ENCODE results near the gene TMEM94. TPM values are rescaled to one million over a fixed set of nuclear protein-coding genes. Genes with fewer than 3 reads are reported as not detected.
"Not testable (repeated sequence)": the region's sequence is repeated elsewhere in the genome, so short reads cannot be mapped to it uniquely, and the experiment has no call there.

The TMEM94 gene
- total RNA-seq, 2 experiments from 2014 or later: 80.3 to 82.1 TPM

DNA sequence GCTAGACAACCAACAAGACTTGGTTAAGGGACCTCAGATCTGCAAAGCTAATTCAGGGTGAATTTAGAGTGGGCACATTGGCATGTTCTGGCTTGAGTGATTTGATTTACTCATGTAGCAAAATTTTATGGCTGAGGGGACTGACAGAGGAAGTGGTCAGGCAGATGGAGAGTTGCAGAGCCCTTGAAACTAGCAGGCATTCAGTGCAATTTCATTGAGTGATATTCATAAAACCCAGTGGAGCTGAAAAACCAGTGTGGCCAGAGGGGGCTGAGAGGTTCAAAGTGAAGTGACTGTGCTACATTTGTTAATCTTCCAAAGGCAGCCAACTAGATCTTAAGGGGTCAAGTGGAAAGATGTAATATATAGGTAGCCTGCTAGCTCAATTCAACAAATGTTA, 2.2 kb upstream of the TMEM94 start:
- ChIA-PET CTCF (interaction anchor here (0.5 to 1.7 kb wide), 4 partner anchors 14 to 57 kb away, joined by 3 to 5 read pairs (median 4); no protein-coding TSS in a partner anchor), POLR2A (no interaction called here)
- no peak for DNase-seq
- Mint-ChIP-seq H3K36me3 (ENCODE audit: low read depth) (peaks cover 2% of the 10 kb centered on the region), H3K27me3 (no peaks in the 10 kb centered on the region), H3K27ac (no peak overlapping the region), H3K4me1 (peaks cover 32% of the 10 kb centered on the region), H3K9me3 (no peaks in the 10 kb centered on the region), H3K4me3 (no peak overlapping the region)

DNA sequence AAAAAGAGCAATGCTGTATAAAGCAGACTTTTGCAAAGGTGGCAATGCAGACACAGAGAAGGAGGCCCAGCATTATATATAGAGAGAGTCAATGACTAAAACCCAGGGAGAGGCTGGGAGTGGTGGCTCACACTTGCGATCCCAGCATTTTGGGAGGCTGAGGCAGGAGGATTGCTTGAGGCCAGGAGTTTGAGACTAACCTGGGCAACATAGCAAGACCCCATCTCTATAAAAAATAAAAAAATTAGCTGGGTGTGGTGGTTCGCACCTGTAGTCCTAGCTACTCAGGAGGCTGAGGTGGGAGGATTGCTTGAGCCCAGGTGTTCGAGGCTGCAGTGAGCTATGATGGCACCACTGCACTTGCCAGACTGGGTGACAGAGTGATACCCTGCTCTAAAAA, 1.8 kb upstream of the TMEM94 start:
- H3K27me3 Mint-ChIP-seq; H3K36me3 Mint-ChIP-seq (ENCODE audit: low read depth); H3K9me3 Mint-ChIP-seq; POLR2A ChIA-PET; H3K27ac Mint-ChIP-seq; H3K4me3 Mint-ChIP-seq; DNase-seq: not testable (repeated sequence)
- peaks cover 32% of the 10 kb centered on the region for H3K4me1 Mint-ChIP-seq
- CTCF ChIA-PET: interaction anchor here (1.1 to 1.7 kb wide), 3 partner anchors 14 to 56 kb away, joined by 3 to 5 read pairs (median 5); no protein-coding TSS in a partner anchor

DNA sequence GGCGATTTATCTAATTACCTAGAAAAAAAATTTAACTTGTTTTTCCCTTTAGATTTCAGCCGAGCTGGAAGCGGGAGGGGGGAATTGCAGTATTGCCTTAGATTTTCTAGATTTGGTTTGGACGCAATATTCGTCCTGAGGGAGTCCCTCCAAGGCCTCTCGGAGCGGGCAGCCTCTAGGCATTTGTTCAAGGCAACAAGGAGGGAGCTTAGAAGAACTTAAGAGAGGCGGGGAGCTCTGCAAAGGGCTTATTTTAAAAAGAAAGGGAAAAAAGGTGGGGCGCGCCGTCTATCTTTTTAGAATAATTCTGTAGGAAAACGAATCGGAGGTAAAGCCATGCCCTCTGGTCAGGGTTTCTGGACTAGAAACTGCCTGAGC, 407 bp upstream of the TMEM94 start:
- Mint-ChIP-seq H3K27ac (peak overlapping the region; percentile 92), H3K4me3 (peak overlapping the region; percentile 90), H3K36me3 (ENCODE audit: low read depth) (peaks cover 4% of the 10 kb centered on the region), H3K27me3 (no peaks in the 10 kb centered on the region), H3K9me3 (no peaks in the 10 kb centered on the region), H3K4me1 (peaks cover 35% of the 10 kb centered on the region)
- POLR2A ChIA-PET: interaction anchor here (1.0 kb wide), 1 partner anchor 61 kb away, joined by 3 read pairs; the partner anchor contains the start of gene TSEN54
- DNase-seq: no peak
- CTCF ChIA-PET: interaction anchor here (0.5 to 1.8 kb wide), 8 partner anchors 8 to 495 kb away, joined by 3 to 8 read pairs (median 3); partner anchors contain the start of genes MYO15B and TSEN54

DNA sequence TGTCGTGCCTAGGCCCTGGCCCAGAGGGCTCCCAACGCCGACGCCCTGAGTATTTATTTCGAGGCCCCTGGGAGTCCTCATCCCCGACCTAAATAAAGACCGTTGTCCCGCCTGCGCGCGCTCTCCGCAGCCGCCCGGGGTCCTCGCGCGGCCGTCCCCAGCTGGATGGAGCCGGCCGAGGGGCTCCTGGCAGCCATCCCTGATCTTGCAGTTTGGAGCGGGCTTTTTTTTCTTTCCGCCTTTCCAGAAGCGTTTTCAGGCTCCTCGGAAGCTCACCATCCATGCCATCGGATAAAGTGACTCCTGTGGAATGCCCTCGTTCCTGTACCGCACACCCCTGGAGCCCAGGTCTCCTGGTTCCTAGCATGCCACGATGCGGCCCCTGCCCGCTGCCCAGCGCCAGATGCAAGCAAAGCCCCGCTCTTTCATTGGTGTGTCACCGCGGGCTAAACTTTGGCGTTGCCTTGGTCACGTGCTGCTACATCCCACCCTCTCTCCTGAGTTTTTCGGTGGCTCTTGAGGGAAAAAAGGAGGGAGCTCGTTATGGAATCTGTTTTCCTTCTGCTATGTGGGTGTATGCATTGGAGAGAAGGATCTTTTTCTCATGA, 716 bp downstream of the TMEM94 start:
- peaks cover 4% of the 10 kb centered on the region for H3K36me3 Mint-ChIP-seq (ENCODE audit: low read depth)
- H3K4me3 Mint-ChIP-seq: peak overlapping the region; percentile 90
- H3K27me3 Mint-ChIP-seq: no peaks in the 10 kb centered on the region
- ChIA-PET POLR2A (no interaction called here), CTCF (interaction anchor here (0.5 to 1.8 kb wide), 3 partner anchors 40 to 227 kb away, joined by 3 to 8 read pairs (median 4); partner anchors contain the start of gene TSEN54)
- H3K4me1 Mint-ChIP-seq: peaks cover 35% of the 10 kb centered on the region
- no peaks in the 10 kb centered on the region for H3K9me3 Mint-ChIP-seq
- H3K27ac Mint-ChIP-seq: peak overlapping the region; percentile 92
- DNase-seq: peak; percentile 11

DNA sequence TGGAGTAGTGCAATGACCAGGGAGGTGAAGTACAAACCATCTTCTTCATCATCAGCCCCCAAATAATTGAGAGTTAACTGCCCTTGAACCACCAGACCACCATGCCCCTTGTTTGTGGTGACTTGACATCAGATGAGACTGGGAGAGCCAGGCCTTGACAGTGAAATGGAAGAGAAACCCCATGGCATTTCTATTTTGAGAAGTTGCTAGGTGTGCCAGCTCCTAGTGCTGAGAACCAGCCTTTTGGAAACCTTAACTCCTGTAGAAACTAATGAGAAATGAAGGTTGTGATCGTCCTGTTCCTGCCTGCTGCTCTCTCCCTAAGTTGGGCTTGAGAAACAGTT, 2.8 kb downstream of the TMEM94 start:
- no peak overlapping the region for H3K4me3 Mint-ChIP-seq
- no peaks in the 10 kb centered on the region for H3K27me3 Mint-ChIP-seq
- no peak for DNase-seq
- H3K27ac Mint-ChIP-seq: no peak overlapping the region
- peaks cover 31% of the 10 kb centered on the region for H3K4me1 Mint-ChIP-seq
- no peaks in the 10 kb centered on the region for H3K9me3 Mint-ChIP-seq
- POLR2A ChIA-PET: no interaction called here
- peaks cover 4% of the 10 kb centered on the region for H3K36me3 Mint-ChIP-seq (ENCODE audit: low read depth)
- CTCF ChIA-PET: interaction anchor here (1.2 to 1.7 kb wide), 2 partner anchors 173 to 188 kb away, joined by 4 read pairs; partner anchors contain the start of gene MIF4GD

DNA sequence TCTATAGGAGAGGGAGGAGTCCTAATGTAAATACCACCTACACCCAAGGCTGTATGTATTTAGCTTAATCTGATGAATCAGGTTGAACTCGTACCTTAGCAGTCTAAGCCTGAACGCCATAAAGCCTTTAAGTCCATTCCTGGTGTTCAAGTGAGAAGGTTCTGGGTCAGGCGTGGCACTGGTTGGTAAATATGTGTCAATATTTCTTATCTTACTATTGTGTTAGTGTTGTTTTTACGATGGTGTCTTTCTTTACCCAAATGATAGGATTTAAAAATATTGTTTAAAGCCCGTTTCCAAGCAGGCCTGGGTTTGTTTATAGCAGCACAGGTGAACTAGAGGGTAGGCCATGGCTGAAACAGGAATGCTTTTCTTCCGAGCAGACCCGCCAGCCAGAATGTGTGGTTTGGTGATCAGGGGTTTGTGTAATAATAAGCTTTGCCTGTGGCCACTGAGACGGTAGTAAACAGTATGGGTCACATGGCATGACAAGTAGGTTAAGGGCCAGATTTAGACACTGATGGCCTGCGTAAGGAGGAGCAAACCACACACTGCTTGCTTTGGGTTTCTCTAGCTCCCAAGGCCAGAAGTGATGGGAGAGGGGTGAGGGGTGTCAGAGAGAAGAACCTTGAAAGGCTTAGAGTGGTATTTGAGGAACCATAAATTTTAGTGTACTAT, 3.3 kb downstream of the TMEM94 start:
- Mint-ChIP-seq H3K27me3 (no peaks in the 10 kb centered on the region), H3K4me3 (no peak overlapping the region), H3K4me1 (peaks cover 28% of the 10 kb centered on the region), H3K36me3 (ENCODE audit: low read depth) (peaks cover 4% of the 10 kb centered on the region), H3K9me3 (no peaks in the 10 kb centered on the region), H3K27ac (no peak overlapping the region)
- DNase-seq: no peak
- POLR2A ChIA-PET: no interaction called here
- CTCF ChIA-PET: interaction anchor here (0.6 to 1.2 kb wide), 3 partner anchors 17 to 189 kb away, joined by 3 to 4 read pairs (median 3); partner anchors contain the start of gene MIF4GD

DNA sequence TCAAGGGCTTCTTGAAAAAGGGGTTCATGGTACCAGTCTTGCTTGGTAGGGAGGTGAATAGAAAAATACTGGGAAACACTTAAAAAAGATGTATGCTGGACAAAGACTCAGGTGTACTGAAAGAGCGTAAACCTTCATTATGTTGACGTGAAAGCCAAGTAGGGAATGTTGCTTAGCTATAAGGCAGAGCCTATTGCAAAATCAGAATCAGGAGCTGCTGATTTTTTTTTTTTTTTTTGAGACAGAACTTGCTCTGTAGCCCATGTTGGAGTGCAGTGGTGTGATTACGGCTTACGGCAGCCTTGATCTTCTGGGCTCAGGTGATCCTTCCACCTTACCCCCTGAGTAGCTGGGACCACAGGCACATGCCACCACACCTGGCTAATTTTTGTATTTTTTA, 3.9 kb downstream of the TMEM94 start:
- Mint-ChIP-seq H3K27ac (no peak overlapping the region), H3K9me3 (no peaks in the 10 kb centered on the region), H3K36me3 (ENCODE audit: low read depth) (peaks cover 7% of the 10 kb centered on the region), H3K27me3 (no peaks in the 10 kb centered on the region), H3K4me3 (no peak overlapping the region), H3K4me1 (peaks cover 28% of the 10 kb centered on the region)
- DNase-seq: no peak
- ChIA-PET POLR2A (no interaction called here), CTCF (interaction anchor here (0.6 kb wide), 2 partner anchors 18 to 38 kb away, joined by 3 read pairs; no protein-coding TSS in a partner anchor)

DNA sequence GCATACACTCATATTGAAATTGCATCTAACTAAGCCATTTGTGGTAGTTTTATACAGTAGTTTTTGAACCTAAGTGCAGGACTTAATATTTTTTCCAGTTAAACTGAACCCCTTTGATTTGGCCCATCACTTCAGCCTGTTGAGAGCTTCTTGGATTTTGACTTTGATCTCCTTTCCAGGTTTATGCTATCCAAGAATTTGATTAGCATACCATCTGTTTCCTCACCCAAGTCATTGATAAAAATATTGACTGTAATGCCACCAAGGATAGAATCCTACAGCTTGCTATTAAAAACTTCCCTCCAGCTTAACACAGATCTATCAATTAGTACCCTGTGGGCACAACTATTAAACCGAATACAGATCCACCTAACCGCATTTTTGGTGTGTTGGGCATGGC, 7.2 kb downstream of the TMEM94 start:
- Mint-ChIP-seq H3K9me3 (no peaks in the 10 kb centered on the region), H3K27ac (no peak overlapping the region), H3K4me3 (no peak overlapping the region), H3K36me3 (ENCODE audit: low read depth) (peaks cover 7% of the 10 kb centered on the region), H3K27me3 (no peaks in the 10 kb centered on the region), H3K4me1 (peaks cover 7% of the 10 kb centered on the region)
- no peak for DNase-seq
- CTCF ChIA-PET: interaction anchor here (1.2 kb wide), 1 partner anchor 53 kb away, joined by 3 read pairs; the partner anchor contains the start of gene TSEN54
- POLR2A ChIA-PET: no interaction called here

DNA sequence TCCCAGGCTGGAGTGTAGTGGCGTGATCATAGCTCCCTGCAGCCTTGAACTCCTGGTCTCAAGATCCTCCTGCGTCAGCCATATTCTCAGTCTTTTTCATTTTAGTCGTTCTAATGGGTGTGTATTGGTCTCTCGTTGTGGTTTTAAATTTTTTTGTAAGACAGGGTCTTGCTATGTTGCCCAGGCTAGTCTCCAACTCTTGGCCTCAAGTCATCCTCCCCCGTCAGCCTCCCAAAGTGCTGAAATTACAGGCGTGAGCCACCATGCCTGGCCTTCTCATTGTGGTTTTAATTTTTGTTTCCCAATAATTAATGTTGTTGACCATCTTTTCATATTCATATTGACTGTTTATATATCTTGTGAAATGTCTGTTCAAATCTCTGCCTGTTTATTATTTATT, 8.6 kb downstream of the TMEM94 start:
- Mint-ChIP-seq H3K9me3 (no peaks in the 10 kb centered on the region), H3K4me3 (no peak overlapping the region), H3K4me1 (peaks cover 3% of the 10 kb centered on the region), H3K36me3 (ENCODE audit: low read depth) (peaks cover 7% of the 10 kb centered on the region), H3K27ac (no peak overlapping the region), H3K27me3 (no peaks in the 10 kb centered on the region)
- CTCF ChIA-PET: interaction anchor here (0.6 to 1.2 kb wide), 3 partner anchors 13 to 293 kb away, joined by 3 to 4 read pairs (median 4); no protein-coding TSS in a partner anchor
- POLR2A ChIA-PET: no interaction called here
- DNase-seq: no peak

DNA sequence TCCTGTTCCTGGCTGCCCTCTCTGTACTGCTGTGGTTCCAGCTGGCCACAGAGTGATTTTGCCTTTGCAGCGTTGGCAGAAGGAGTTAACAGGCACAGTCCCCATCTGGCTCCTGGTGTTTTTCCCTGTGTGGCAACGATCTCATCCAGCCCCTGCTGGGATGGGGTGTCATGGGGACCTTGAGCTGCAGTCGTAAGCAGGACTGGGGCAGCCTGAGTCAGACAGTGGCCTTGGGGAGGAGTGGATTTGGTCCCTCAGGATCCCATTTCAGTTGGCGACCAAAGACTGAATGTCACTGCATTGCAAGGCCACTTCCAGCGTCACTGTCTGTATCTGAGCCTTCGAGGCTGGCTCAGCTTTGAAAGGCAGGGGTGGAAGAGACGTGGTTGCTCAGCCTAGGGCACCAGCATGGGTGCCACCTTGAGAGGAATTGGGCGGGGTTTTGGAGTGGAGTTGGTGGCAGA, 11.9 kb downstream of the TMEM94 start:
- DNase-seq: no peak
- Mint-ChIP-seq H3K9me3 (no peaks in the 10 kb centered on the region), H3K27me3 (no peaks in the 10 kb centered on the region), H3K36me3 (ENCODE audit: low read depth) (peaks cover 13% of the 10 kb centered on the region), H3K4me1 (no peaks in the 10 kb centered on the region), H3K27ac (peak overlapping the region; percentile 13), H3K4me3 (no peak overlapping the region)
- ChIA-PET POLR2A (interaction anchor here (0.6 kb wide), 1 partner anchor 65 kb away, joined by 3 read pairs; no protein-coding TSS in a partner anchor), CTCF (interaction anchor here (1.0 to 1.4 kb wide), 3 partner anchors 14 to 46 kb away, joined by 3 to 9 read pairs (median 3); no protein-coding TSS in a partner anchor)

DNA sequence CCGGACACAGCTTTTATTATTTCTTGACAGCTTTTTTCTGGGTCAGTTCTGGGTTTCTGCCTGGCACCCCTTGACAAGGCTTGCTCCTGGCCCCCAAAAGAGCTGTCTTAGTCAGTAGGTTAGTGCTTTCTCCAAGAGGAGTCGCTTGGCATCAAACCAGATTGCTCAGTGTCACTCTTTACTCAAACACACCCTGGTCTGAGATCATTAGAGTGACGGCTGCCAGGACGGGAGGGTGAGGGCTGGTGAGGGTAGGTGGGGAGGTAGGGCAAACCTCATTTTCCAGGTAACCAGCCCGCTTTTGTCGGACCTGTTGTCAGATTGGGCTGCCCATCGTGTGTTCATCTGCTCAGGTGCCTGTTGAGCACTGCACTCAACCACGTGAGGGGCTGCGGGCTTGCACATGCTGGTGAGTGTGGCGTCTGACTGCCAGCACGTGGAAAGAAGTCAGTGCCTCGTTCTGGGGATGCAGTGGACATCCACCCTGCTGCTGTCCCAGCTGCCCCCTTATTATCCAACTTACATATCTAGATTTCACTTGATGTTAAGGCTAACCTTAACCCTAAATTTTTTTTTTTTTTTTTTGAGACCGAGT, 12.4 kb downstream of the TMEM94 start:
- POLR2A ChIA-PET: interaction anchor here (0.6 kb wide), 1 partner anchor 896 kb away, joined by 4 read pairs; no protein-coding TSS in a partner anchor
- Mint-ChIP-seq H3K36me3 (ENCODE audit: low read depth) (peaks cover 13% of the 10 kb centered on the region), H3K4me3 (no peak overlapping the region), H3K4me1 (no peaks in the 10 kb centered on the region), H3K9me3 (no peaks in the 10 kb centered on the region), H3K27me3 (no peaks in the 10 kb centered on the region), H3K27ac (no peak overlapping the region)
- DNase-seq: no peak
- CTCF ChIA-PET: interaction anchor here (1.0 to 1.4 kb wide), 2 partner anchors 14 to 46 kb away, joined by 3 to 9 read pairs; no protein-coding TSS in a partner anchor

DNA sequence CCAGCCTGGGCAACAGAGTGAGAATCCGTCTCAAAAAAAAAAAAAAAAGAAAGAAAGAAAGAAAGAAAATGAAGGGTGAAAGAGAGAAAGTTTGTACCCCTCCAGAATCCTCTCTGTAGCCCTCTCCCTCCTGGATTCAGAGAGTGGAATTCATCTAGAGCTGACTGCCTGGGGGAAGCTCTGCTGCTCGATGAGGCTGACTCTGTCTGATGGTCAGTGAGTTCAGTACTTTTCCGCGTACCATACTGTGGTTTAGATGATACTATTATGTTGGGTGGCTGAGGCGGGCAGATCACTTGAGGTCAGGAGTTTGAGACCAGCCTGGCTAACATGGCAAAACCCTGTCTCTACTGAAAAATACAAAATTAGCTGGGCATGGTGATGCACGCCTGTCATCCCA, 14.8 kb downstream of the TMEM94 start:
- Mint-ChIP-seq H3K27ac (no peak overlapping the region), H3K36me3 (ENCODE audit: low read depth) (peaks cover 11% of the 10 kb centered on the region), H3K9me3 (no peaks in the 10 kb centered on the region), H3K4me1 (no peaks in the 10 kb centered on the region), H3K4me3 (no peak overlapping the region), H3K27me3 (no peaks in the 10 kb centered on the region)
- ChIA-PET CTCF (interaction anchor here (0.8 to 1.3 kb wide), 2 partner anchors 9 kb away, joined by 4 to 5 read pairs; no protein-coding TSS in a partner anchor), POLR2A (no interaction called here)
- no peak for DNase-seq

All from activated CD4-positive, alpha-beta T cell treated with anti-CD3 and anti-CD28 coated beads, Interleukin-2, amount 10 ng/mL, durations not matched to agents 7 days and 5 days (primary cell).